HG03520 (cell line): Measurements from ENCODE around the gene PSME3IP1.
"Not testable (repeated sequence)": the region's sequence is repeated elsewhere in the genome, so short reads cannot be mapped to it uniquely, and the experiment has no call there.

Source experiments
- ATAC-seq: cut with Tn5 transposase; IDR thresholded peaks from one replicate; pipeline ENCODE4 v1.9.1; 2021; ENCODE audit warnings: mild to moderate bottlenecking, moderate library complexity; ENCODE audit not compliant: unreplicated experiment

Gene PSME3IP1

GRCh38 chr16:57185945-57186871 lies at the start of gene PSME3IP1, which contains the start of gene RSPRY1:
PSME3IP1 (minus strand) TSS chr16:57186039; CDS start chr16:57173854, 12,185 bp downstream.
RSPRY1 (plus strand) TSS chr16:57186329; CDS start chr16:57204659, 18,330 bp downstream.
- peak; percentile 85 for ATAC-seq

GRCh38 chr16:57235128-57236021 lies 49.5 kb upstream of the PSME3IP1 start:
- no peak for ATAC-seq

GRCh38 chr16:57234707-57235092 lies 48.9 kb upstream of the PSME3IP1 start:
- no peak for ATAC-seq

GRCh38 chr16:57233944-57234706 lies 48.3 kb upstream of the PSME3IP1 start:
- ATAC-seq, result no peak

- no peak for ATAC-seq
These were observed 46.0 kb upstream of the PSME3IP1 start for GRCh38 chr16:57231821-57232350.

- no peak for ATAC-seq
These were observed 43.2 kb upstream of the PSME3IP1 start for GRCh38 chr16:57229079-57229478.

- no peak for ATAC-seq
These were observed 41.1 kb upstream of the PSME3IP1 start for GRCh38 chr16:57226701-57227621.

GRCh38 chr16:57225978-57226377 lies 40.1 kb upstream of the PSME3IP1 start:
- ATAC-seq, result no peak

- ATAC-seq, result no peak
These were observed 39.0 kb upstream of the PSME3IP1 start for GRCh38 chr16:57224651-57225335.

- no peak for ATAC-seq
These were observed 37.2 kb upstream of the PSME3IP1 start for GRCh38 chr16:57223057-57223456.

GRCh38 chr16:57216968-57217367 lies 31.1 kb upstream of the PSME3IP1 start:
- no peak for ATAC-seq

- ATAC-seq, result no peak
These were observed 27.6 kb upstream of the PSME3IP1 start for GRCh38 chr16:57213462-57213861.

GRCh38 chr16:57209780-57210179 lies 23.9 kb upstream of the PSME3IP1 start:
- no peak for ATAC-seq

- no peak for ATAC-seq
These were observed 23.1 kb upstream of the PSME3IP1 start for GRCh38 chr16:57208926-57209325.

- ATAC-seq, result no peak
These were observed 18.8 kb upstream of the PSME3IP1 start for GRCh38 chr16:57204675-57205074.

- no peak for ATAC-seq
These were observed 17.6 kb upstream of the PSME3IP1 start for GRCh38 chr16:57203451-57203850.

- no peak for ATAC-seq
These were observed 16.5 kb upstream of the PSME3IP1 start for GRCh38 chr16:57202095-57202886.

- not testable (repeated sequence) for ATAC-seq
These were observed 15.1 kb upstream of the PSME3IP1 start for GRCh38 chr16:57200926-57201325.
